HepG2 (cell line): ENCODE data around the gene CPSF4. TPM values are rescaled to one million over a fixed set of nuclear protein-coding genes. Genes with fewer than 3 reads are reported as not detected.

Experiments
- CENPX ChIP-seq: sonication (generic); formaldehyde crosslinking; IDR thresholded peaks from 2 replicates; pipeline ENCODE4 v1.9.0; 2021; ENCODE audit warnings: mild to moderate bottlenecking, missing genetic modification reagents, moderate library complexity
- DNMT1 ChIP-seq: sonication (generic); formaldehyde crosslinking; IDR thresholded peaks from 2 replicates; pipeline ENCODE4 v1.5.1; 2020; ENCODE audit warnings: mild to moderate bottlenecking, missing genetic modification reagents
- DPF2 ChIP-seq: sonication (generic); formaldehyde crosslinking; IDR thresholded peaks from 2 replicates; pipeline ENCODE4 v1.4.0; 2020; ENCODE audit warnings: mild to moderate bottlenecking, low read depth, missing genetic modification reagents, borderline replicate concordance
- ETV5 ChIP-seq: IDR thresholded peaks from 2 replicates; pipeline ENCODE4 v1.6.1; 2018; ENCODE audit warnings: missing biosample characterization, missing genetic modification reagents, inconsistent platforms, borderline replicate concordance
- FOXO1 ChIP-seq: sonication (generic); formaldehyde crosslinking; IDR thresholded peaks from 2 replicates; pipeline ENCODE4 v1.4.0; 2020; ENCODE audit warnings: missing genetic modification reagents
- FOXP1 ChIP-seq, 2 experiments: fragments of 450-650 bp in 1 of 2; IDR thresholded peaks; 2 replicates each; pipeline ENCODE4 v1.6.1; 2017 to 2018; ENCODE audit warnings: antibody characterized with exemption in 1 of 2
- GATAD1 ChIP-seq: IDR thresholded peaks from 2 replicates; pipeline ENCODE4 v1.6.1; 2016; ENCODE audit warnings: missing genetic modification reagents, missing compliant biosample characterization
- HIVEP1 ChIP-seq: sonication (generic); formaldehyde crosslinking; IDR thresholded peaks from 2 replicates; pipeline ENCODE4 v1.4.0; 2020; ENCODE audit warnings: mild to moderate bottlenecking, missing genetic modification reagents
- HOXA3 ChIP-seq: sonication (generic); formaldehyde crosslinking; IDR thresholded peaks from 2 replicates; pipeline ENCODE4 v1.5.0; 2020; ENCODE audit warnings: missing genetic modification reagents
- LCORL ChIP-seq, 2 experiments: fragments of 450-650 bp in 1 of 2; sonication (generic) in 1 of 2; formaldehyde crosslinking in 1 of 2; IDR thresholded peaks; 2 replicates each; pipeline versions ENCODE4 v1.5.0 to v1.6.1; 2017 to 2020; ENCODE audit warnings: antibody characterized with exemption in 1 of 2, missing genetic modification reagents in 1 of 2
- MLLT10 ChIP-seq: sonication (generic); formaldehyde crosslinking; IDR thresholded peaks from 2 replicates; pipeline ENCODE4 v1.4.0; 2020; ENCODE audit warnings: missing genetic modification reagents
- PHB2 ChIP-seq: fragments of 450-650 bp; IDR thresholded peaks from 2 replicates; pipeline ENCODE4 v1.6.1; 2018; ENCODE audit not compliant: partially characterized antibody
- PHF8 ChIP-seq: sonication (generic); formaldehyde crosslinking; IDR thresholded peaks from 2 replicates; pipeline ENCODE4 v1.5.0; 2020; ENCODE audit warnings: missing genetic modification reagents
- POLR2AphosphoS2 ChIP-seq: IDR thresholded peaks from 2 replicates; pipeline ENCODE4 v1.6.1; 2011; ENCODE audit warnings: low read depth, low read length, improper control_type of control experiment
- PTBP1 ChIP-seq: fragments of 200-400 bp; formaldehyde crosslinking; IDR thresholded peaks from 2 replicates; pipeline ENCODE4 v1.6.1; 2018; ENCODE audit warnings: low read length, low read depth; ENCODE audit not compliant: poor library complexity, severe bottlenecking
- RBM39 ChIP-seq: fragments of 200-400 bp; formaldehyde crosslinking; IDR thresholded peaks from one replicate; pipeline ENCODE4 v1.6.1; 2018; ENCODE audit warnings: antibody characterized with exemption, mild to moderate bottlenecking, low read depth, low read length; ENCODE audit not compliant: poor library complexity, severe bottlenecking
- REL ChIP-seq: sonication (generic); formaldehyde crosslinking; conservative IDR thresholded peaks from 2 replicates; pipeline ENCODE4 v1.8.0; 2022; ENCODE audit warnings: mild to moderate bottlenecking, missing genetic modification reagents, moderate library complexity
- SP140L ChIP-seq: sonication (generic); formaldehyde crosslinking; IDR thresholded peaks from 2 replicates; pipeline ENCODE4 v1.4.0; 2020; ENCODE audit warnings: missing genetic modification reagents, borderline replicate concordance
- TBP ChIP-seq: sonication (generic); formaldehyde crosslinking; IDR thresholded peaks from 2 replicates; pipeline ENCODE4 v1.5.0; 2020; ENCODE audit warnings: missing genetic modification reagents
- U2AF1 ChIP-seq: fragments of 200-400 bp; formaldehyde crosslinking; optimal IDR thresholded peaks from 2 replicates; pipeline ENCODE3; 2017; ENCODE audit warnings: mild to moderate bottlenecking, low read depth, low read length
- ZNF234 ChIP-seq: sonication (generic); formaldehyde crosslinking; conservative IDR thresholded peaks from 2 replicates; pipeline ENCODE4 v1.5.1; 2020; ENCODE audit warnings: mild to moderate bottlenecking, missing genetic modification reagents
- ZNF354B ChIP-seq: sonication (generic); formaldehyde crosslinking; IDR thresholded peaks from 2 replicates; pipeline ENCODE4 v1.8.0; 2022; ENCODE audit warnings: mild to moderate bottlenecking, missing genetic modification reagents
- ZNF530 ChIP-seq: sonication (generic); formaldehyde crosslinking; IDR thresholded peaks from 2 replicates; pipeline ENCODE4 v1.5.0; 2020; ENCODE audit warnings: low read depth, mild to moderate bottlenecking, missing genetic modification reagents
- ZNF678 ChIP-seq: sonication (generic); formaldehyde crosslinking; IDR thresholded peaks from 2 replicates; pipeline ENCODE4 v1.4.0; 2020; ENCODE audit warnings: mild to moderate bottlenecking, missing genetic modification reagents
- polyA plus RNA-seq, 8 experiments: library from polyadenylated mRNA; depleted of rRNA in 3 of 8; stranded (reverse) in 7 of 8; unstranded in 1 of 8; fragments of >200 nt; fragmentation: Illumina TruSeq in 4 of 8; extraction: Trizol in 4 of 8; gene quantifications; 2 replicates each; pipeline versions ENCODE4 v1.2.1 to v1.2.3, GENCODE V29; 2011 to 2016; ENCODE audit warnings: low read depth in 4 of 8, missing spikeins in 1 of 8, mixed read lengths in 1 of 8; ENCODE audit not compliant: insufficient read depth in 1 of 8
- total RNA-seq, 5 experiments: library from RNA; depleted of rRNA; stranded (reverse); fragments of >200 nt; fragmentation: Illumina TruSeq; extraction: Trizol; gene quantifications; 2 replicates each; pipeline ENCODE4 v1.2.3, GENCODE V29; 2016; ENCODE audit warnings: low read depth in 1 of 5
- TF ChIP-seq, protein P1 (sequence below): sonication (generic); formaldehyde crosslinking; IDR thresholded peaks from 2 replicates; pipeline ENCODE4 v1.4.0; 2020; ENCODE audit warnings: missing genetic modification reagents, mild to moderate bottlenecking, borderline replicate concordance
- TF ChIP-seq, protein P2 (sequence below): sonication (generic); formaldehyde crosslinking; IDR thresholded peaks from 2 replicates; pipeline ENCODE4 v1.9.0; 2021; ENCODE audit warnings: missing genetic modification reagents, mild to moderate bottlenecking, borderline replicate concordance

Gene CPSF4
- total and polyA plus RNA-seq, 2 of the 13 experiments (the other 11 are each of a cell fraction or from before 2014, with no cell fraction given), result 34.1 to 49.6 TPM

DNA sequence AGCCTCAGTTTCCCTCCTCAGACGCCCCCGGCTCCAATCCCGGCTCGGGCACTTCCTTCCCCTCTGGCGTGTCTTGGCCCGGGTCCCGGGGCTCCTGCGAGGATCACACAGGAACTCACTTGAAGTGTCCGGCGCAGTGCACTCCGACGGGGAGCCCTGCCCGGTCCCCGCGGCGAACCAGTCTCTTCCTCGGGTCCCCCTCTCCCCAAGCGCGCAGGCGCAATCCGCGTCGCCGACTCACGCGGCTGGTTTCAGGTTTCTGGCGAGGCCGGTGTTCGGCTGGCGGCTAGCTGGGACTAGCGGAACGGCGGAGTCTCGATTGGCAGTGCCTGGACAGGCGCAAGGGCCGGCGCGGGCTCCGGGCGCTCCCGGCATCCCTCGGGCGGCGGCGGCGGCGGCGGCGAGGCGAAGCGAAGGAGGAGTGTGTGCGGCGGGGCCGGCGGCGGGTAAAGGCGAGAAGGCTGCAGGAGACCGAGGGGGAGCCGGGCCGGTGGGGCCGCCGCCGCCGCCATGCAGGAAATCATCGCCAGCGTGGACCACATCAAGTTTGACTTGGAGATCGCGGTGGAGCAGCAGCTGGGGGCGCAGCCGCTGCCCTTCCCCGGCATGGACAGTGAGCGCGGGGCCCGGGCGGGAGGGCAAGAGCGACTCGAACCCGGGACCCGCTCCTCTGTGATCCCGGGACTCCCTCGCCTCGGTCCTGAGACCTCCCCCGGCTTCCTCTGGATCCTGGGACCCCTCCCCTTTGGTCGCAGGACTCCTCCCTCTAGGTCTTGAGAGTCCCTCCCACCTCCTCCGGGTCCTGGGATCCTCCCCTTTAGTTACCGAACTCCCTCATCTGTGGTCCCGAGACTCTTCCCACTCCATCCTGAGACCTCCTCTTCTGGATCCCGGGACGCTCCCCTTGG lies at the start of gene CPSF4, which contains the start of gene PTCD1 (continued):
- no peak for TF ChIP-seq ZNF530 (CRISPR knock-in tag)
- TF ChIP-seq FOXO1, result peak; percentile 49; the same call in 1 of the 2 replicates
- peak; percentile 88 for TF ChIP-seq HOXA3
- no peak for TF ChIP-seq PHB2
- no peak for TF ChIP-seq ZNF354B
- TF ChIP-seq DNMT1, result peak; percentile 62; the same call in 1 of the 2 replicates
- TF ChIP-seq RBM39, result peak; percentile 87
- TF ChIP-seq, protein P1, sequence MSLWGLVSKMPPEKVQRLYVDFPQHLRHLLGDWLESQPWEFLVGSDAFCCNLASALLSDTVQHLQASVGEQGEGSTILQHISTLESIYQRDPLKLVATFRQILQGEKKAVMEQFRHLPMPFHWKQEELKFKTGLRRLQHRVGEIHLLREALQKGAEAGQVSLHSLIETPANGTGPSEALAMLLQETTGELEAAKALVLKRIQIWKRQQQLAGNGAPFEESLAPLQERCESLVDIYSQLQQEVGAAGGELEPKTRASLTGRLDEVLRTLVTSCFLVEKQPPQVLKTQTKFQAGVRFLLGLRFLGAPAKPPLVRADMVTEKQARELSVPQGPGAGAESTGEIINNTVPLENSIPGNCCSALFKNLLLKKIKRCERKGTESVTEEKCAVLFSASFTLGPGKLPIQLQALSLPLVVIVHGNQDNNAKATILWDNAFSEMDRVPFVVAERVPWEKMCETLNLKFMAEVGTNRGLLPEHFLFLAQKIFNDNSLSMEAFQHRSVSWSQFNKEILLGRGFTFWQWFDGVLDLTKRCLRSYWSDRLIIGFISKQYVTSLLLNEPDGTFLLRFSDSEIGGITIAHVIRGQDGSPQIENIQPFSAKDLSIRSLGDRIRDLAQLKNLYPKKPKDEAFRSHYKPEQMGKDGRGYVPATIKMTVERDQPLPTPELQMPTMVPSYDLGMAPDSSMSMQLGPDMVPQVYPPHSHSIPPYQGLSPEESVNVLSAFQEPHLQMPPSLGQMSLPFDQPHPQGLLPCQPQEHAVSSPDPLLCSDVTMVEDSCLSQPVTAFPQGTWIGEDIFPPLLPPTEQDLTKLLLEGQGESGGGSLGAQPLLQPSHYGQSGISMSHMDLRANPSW (CRISPR knock-in tag), result no peak
- TF ChIP-seq ZNF678 (CRISPR knock-in tag), result peak; percentile 78; the same call in 1 of the 2 replicates
- no peak for TF ChIP-seq SP140L (CRISPR knock-in tag)
- no peak for TF ChIP-seq TBP
- no peak for TF ChIP-seq FOXP1 (IDR thresholded peaks at IDR 0.05)
- no peak for TF ChIP-seq FOXP1 (CRISPR knock-in tag; IDR thresholded peaks at IDR 0.05)
- TF ChIP-seq POLR2AphosphoS2, result peak; percentile 97
- TF ChIP-seq PHF8 (CRISPR knock-in tag), result peak; percentile 89
- peak; percentile 73; the same call in 1 of the 2 replicates for TF ChIP-seq REL (CRISPR knock-in tag)
- no peak for TF ChIP-seq MLLT10 (CRISPR knock-in tag)
- TF ChIP-seq, protein P2, sequence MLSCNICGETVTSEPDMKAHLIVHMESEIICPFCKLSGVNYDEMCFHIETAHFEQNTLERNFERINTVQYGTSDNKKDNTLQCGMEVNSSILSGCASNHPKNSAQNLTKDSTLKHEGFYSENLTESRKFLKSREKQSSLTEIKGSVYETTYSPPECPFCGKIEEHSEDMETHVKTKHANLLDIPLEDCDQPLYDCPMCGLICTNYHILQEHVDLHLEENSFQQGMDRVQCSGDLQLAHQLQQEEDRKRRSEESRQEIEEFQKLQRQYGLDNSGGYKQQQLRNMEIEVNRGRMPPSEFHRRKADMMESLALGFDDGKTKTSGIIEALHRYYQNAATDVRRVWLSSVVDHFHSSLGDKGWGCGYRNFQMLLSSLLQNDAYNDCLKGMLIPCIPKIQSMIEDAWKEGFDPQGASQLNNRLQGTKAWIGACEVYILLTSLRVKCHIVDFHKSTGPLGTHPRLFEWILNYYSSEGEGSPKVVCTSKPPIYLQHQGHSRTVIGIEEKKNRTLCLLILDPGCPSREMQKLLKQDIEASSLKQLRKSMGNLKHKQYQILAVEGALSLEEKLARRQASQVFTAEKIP (CRISPR knock-in tag), result no peak
- no peak for TF ChIP-seq U2AF1
- no peak for TF ChIP-seq ZNF234 (CRISPR knock-in tag)
- peak; percentile 92 for TF ChIP-seq GATAD1
- TF ChIP-seq DPF2 (CRISPR knock-in tag), result no peak
- TF ChIP-seq ETV5 (CRISPR knock-in tag), result peak; percentile 64; the same call in 1 of the 2 replicates
- TF ChIP-seq LCORL (IDR thresholded peaks at IDR 0.05), result no peak
- TF ChIP-seq LCORL (CRISPR knock-in tag; IDR thresholded peaks at IDR 0.05), result peak; percentile 43; the same call in 1 of the 2 replicates
- no peak for TF ChIP-seq PTBP1
- TF ChIP-seq CENPX (CRISPR knock-in tag), result no peak
- peak; percentile 53; the same call in 1 of the 2 replicates for TF ChIP-seq HIVEP1 (CRISPR knock-in tag)
